CD4-positive, alpha-beta T cell (primary cell): ENCODE measurements around the gene MT2A. TPM values are rescaled to one million over a fixed set of nuclear protein-coding genes. Genes with fewer than 3 reads are reported as not detected.

Source experiments
- ATAC-seq: fragments of 200-7000 bp; cut with Tn5 transposase; one replicate; pipeline ENCODE4 v1.10.0; 2022; ENCODE audit warnings: mild to moderate bottlenecking; ENCODE audit not compliant: poor library complexity
- CTCF ChIA-PET: fragments of 350-600 bp; sonication (Branson Sonifier 250); formaldehyde crosslinking; loops from one replicate; lab custom pipeline; 2021; ENCODE audit warnings: antibody characterized with exemption, inconsistent platforms; lab: Charles Lee
- POLR2A ChIA-PET: fragments of 350-600 bp; sonication (Branson Sonifier 250); formaldehyde crosslinking; loops from one replicate; lab custom pipeline; 2021; ENCODE audit warnings: antibody characterized with exemption, inconsistent platforms; lab: Charles Lee
- DNase-seq, 14 experiments: peaks; one replicate each; pipeline ENCODE4 v3.0.0-alpha.2; 2013 to 2020; ENCODE audit warnings: mixed read lengths in 2 of 14
- H3K27ac ChIP-seq, 2 donors: one replicate each; pipeline versions ENCODE4 v1.5.1 to v1.7.0; 2013; ENCODE audit warnings: low read length in 2 of 2, low read depth in 1 of 2, mild to moderate bottlenecking in 1 of 2
- H3K27me3 ChIP-seq, 2 experiments: 1 replicate in 1 of 2; 2 replicates in 1 of 2; pipeline versions ENCODE4 v1.6.1 to v1.7.0; 2013; ENCODE audit warnings: low read length in 2 of 2, control low read depth in 1 of 2, mild to moderate bottlenecking in 1 of 2, moderate library complexity in 1 of 2; ENCODE audit not compliant: insufficient read depth in 2 of 2, control insufficient read depth in 1 of 2
- H3K36me3 ChIP-seq: one replicate; pipeline ENCODE4 v1.6.1; 2013; ENCODE audit warnings: low read length, control low read depth; ENCODE audit not compliant: insufficient read depth
- H3K4me1 ChIP-seq: one replicate; pipeline ENCODE4 v1.6.1; 2013; ENCODE audit warnings: low read length, control low read depth; ENCODE audit not compliant: insufficient read depth
- H3K4me3 ChIP-seq: one replicate; pipeline ENCODE4 v1.5.1; 2013; ENCODE audit warnings: mild to moderate bottlenecking, low read length, moderate library complexity
- H3K9me3 ChIP-seq, 2 experiments: 1 replicate in 1 of 2; 2 replicates in 1 of 2; pipeline versions ENCODE4 v1.6.1 to v1.7.0; 2013; ENCODE audit warnings: low read length in 2 of 2, mild to moderate bottlenecking in 2 of 2, control low read depth in 1 of 2, moderate library complexity in 1 of 2; ENCODE audit not compliant: control insufficient read depth in 1 of 2, insufficient read depth in 1 of 2
- H3K27ac Mint-ChIP-seq: one replicate; pipeline ENCODE4 v1.8.0; 2020; ENCODE audit warnings: mixed read lengths
- H3K27me3 Mint-ChIP-seq: one replicate; pipeline ENCODE4 v1.8.0; 2021; ENCODE audit warnings: mixed read lengths
- H3K36me3 Mint-ChIP-seq: one replicate; pipeline ENCODE4 v1.8.0; 2021; ENCODE audit warnings: low read depth, mixed read lengths
- H3K4me1 Mint-ChIP-seq: one replicate; pipeline ENCODE4 v1.8.0; 2021; ENCODE audit warnings: low read depth, mixed read lengths
- H3K4me3 Mint-ChIP-seq: one replicate; pipeline ENCODE4 v1.8.0; 2020; ENCODE audit warnings: mild to moderate bottlenecking, mixed read lengths
- H3K9me3 Mint-ChIP-seq: one replicate; pipeline ENCODE4 v1.8.0; 2020; ENCODE audit warnings: mixed read lengths
- intact Hi-C, 2 experiments: fragments of 100-400 bp; cut with DNase I in 1 of 2; cut with micrococcal nuclease in 1 of 2; formaldehyde crosslinking; loops; one replicate each; pipeline versions ENCODE4 v1.15.1 to v1.9.0; 2023 to 2025; cut with DNase I, micrococcal nuclease
- total RNA-seq, 174 experiments: library from RNA in 2 of 174; stranded (reverse) in 2 of 174; gene quantifications; one replicate each; pipeline ENCODE4 v1.2.3 and lab custom pipeline; 2021 to 2026
- TF ChIP-seq, protein P1 (sequence below): fragments of 200-600 bp; IDR thresholded peaks from one replicate; pipeline ENCODE4 v1.8.0; 2022; ENCODE audit warnings: antibody characterized with exemption, mild to moderate bottlenecking

Gene MT2A
- total RNA-seq, 2 experiments from 2014 or later, result 47.1 to 50.8 TPM

DNA sequence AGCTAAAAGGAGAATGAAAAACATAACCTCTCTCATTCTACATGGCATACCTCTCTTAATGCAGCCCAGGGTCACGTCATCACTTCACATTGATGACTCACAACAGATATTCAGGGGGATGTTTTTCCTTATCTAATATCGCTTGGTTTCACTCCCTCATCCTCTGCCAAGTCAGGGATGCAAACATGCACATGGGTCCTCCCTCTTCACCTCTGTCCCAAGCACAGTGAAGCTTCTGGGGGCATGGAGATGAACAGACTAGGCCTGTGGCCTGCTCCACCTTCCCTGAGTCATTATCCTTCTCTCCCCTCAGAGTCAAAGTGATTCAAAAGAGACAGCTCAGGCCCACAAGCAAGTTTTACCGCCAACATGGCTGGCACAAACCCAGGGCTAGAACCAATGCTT is 2.3 kb upstream of the MT2A start:
- H3K27ac ChIP-seq, result no peak overlapping the region

GRCh38 chr16:56606476-56607108 is 1.8 kb upstream of the MT2A start:
- ChIA-PET POLR2A (interaction anchor here (1.0 to 1.3 kb wide), 4 partner anchors 17 to 96 kb away, joined by 3 to 4 read pairs (median 4); partner anchors contain the start of gene MT1E), CTCF (interaction anchor here (3.1 kb wide), 1 partner anchor 95 kb away, joined by 13 read pairs; no protein-coding TSS in a partner anchor)
- ATAC-seq (no peak), DNase-seq (no peak)
- no peak overlapping the region for H3K4me3 ChIP-seq
- TF ChIP-seq, protein P1, sequence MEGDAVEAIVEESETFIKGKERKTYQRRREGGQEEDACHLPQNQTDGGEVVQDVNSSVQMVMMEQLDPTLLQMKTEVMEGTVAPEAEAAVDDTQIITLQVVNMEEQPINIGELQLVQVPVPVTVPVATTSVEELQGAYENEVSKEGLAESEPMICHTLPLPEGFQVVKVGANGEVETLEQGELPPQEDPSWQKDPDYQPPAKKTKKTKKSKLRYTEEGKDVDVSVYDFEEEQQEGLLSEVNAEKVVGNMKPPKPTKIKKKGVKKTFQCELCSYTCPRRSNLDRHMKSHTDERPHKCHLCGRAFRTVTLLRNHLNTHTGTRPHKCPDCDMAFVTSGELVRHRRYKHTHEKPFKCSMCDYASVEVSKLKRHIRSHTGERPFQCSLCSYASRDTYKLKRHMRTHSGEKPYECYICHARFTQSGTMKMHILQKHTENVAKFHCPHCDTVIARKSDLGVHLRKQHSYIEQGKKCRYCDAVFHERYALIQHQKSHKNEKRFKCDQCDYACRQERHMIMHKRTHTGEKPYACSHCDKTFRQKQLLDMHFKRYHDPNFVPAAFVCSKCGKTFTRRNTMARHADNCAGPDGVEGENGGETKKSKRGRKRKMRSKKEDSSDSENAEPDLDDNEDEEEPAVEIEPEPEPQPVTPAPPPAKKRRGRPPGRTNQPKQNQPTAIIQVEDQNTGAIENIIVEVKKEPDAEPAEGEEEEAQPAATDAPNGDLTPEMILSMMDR, result no peak
- no peaks in the 10 kb centered on the region for H3K9me3 ChIP-seq
- intact Hi-C loops, result no loop called here
- H3K27me3 Mint-ChIP-seq, result no peaks in the 10 kb centered on the region
- peaks cover 0 to under 1% of the 10 kb centered on the region in 2 experiments for H3K27me3 ChIP-seq
- H3K4me3 Mint-ChIP-seq, result peak overlapping the region; percentile 87
- H3K36me3 ChIP-seq, result no peaks in the 10 kb centered on the region
- peaks cover 55% of the 10 kb centered on the region for H3K4me1 Mint-ChIP-seq
- no peaks in the 10 kb centered on the region for H3K9me3 Mint-ChIP-seq
- H3K27ac ChIP-seq, result no peak overlapping the region
- H3K4me1 ChIP-seq, result peaks cover 49% of the 10 kb centered on the region
- H3K27ac Mint-ChIP-seq, result peak overlapping the region; percentile 96
- H3K36me3 Mint-ChIP-seq, result no peaks in the 10 kb centered on the region

More for the DNA sequence above, 2.3 kb upstream of the MT2A start:
- ChIA-PET CTCF (interaction anchor here (3.1 kb wide), 1 partner anchor 96 kb away, joined by 13 read pairs; no protein-coding TSS in a partner anchor), POLR2A (interaction anchor here (1.3 to 1.4 kb wide), 2 partner anchors 18 to 76 kb away, joined by 3 to 4 read pairs; partner anchors contain the start of gene MT1X)
- H3K4me3 Mint-ChIP-seq, result peak overlapping the region; percentile 30
- H3K4me3 ChIP-seq, result no peak overlapping the region
- no peaks in the 10 kb centered on the region for H3K9me3 ChIP-seq
- no peaks in the 10 kb centered on the region for H3K36me3 Mint-ChIP-seq
- ATAC-seq, result no peak
- H3K4me1 Mint-ChIP-seq, result peaks cover 50% of the 10 kb centered on the region
- peaks cover 44% of the 10 kb centered on the region for H3K4me1 ChIP-seq
- TF ChIP-seq, protein P1, result no peak
- no peak for DNase-seq
- no peaks in the 10 kb centered on the region for H3K9me3 Mint-ChIP-seq
- H3K27ac Mint-ChIP-seq, result peak overlapping the region; percentile 96
- peaks cover 0 to 6% of the 10 kb centered on the region in 2 experiments for H3K27me3 ChIP-seq
- H3K36me3 ChIP-seq, result no peaks in the 10 kb centered on the region
- no peaks in the 10 kb centered on the region for H3K27me3 Mint-ChIP-seq
- intact Hi-C loops, result no loop called here

DNA sequence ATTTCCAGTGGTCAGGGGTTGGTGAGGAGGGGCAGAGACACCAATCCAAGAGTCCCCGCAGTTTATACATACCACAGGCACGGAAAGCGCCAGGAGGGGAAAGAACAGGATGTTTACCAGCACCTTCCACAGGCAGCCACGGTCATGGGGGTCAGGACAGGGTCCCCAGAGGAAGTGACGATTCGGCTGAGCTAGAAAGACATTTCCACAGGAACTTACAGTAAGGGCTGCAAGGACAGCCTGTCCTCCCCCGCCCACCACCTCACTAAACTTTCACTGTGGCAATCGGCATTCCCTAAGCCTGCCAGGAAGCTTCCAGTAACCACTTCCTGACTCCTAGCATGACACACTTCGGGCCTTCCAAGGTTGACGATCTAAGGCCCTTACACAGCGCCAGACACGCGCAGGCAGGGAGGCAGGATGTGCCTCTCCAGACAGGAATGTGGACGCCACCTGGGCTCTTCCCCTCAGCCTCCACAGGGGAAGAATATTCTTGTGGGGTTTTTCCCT is 1.2 kb upstream of the MT2A start:
- no peaks in the 10 kb centered on the region for H3K27me3 Mint-ChIP-seq
- no peaks in the 10 kb centered on the region for H3K9me3 Mint-ChIP-seq
- Histone ChIP-seq H3K36me3 (no peaks in the 10 kb centered on the region), H3K9me3 (no peaks in the 10 kb centered on the region), H3K27ac (no peak overlapping the region), H3K27me3 (no peaks in the 10 kb centered on the region), H3K4me1 (peaks cover 50% of the 10 kb centered on the region), H3K4me3 (no peak overlapping the region)
- CTCF ChIA-PET, result interaction anchor here (1.8 kb wide), 1 partner anchor 93 kb away, joined by 4 read pairs; no protein-coding TSS in a partner anchor
- POLR2A ChIA-PET, result interaction anchor here (1.0 to 1.3 kb wide), 4 partner anchors 17 to 95 kb away, joined by 3 to 4 read pairs (median 4); partner anchors contain the start of gene MT1E
- intact Hi-C loops, result no loop called here
- H3K4me3 Mint-ChIP-seq, result peak overlapping the region; percentile 87
- no peak for ATAC-seq
- peaks cover 57% of the 10 kb centered on the region for H3K4me1 Mint-ChIP-seq
- peak in 3 of 14 experiments; percentile 32 to 75 (median 39) for DNase-seq
- H3K27ac Mint-ChIP-seq, result peak overlapping the region; percentile 96
- no peaks in the 10 kb centered on the region for H3K36me3 Mint-ChIP-seq
- TF ChIP-seq, protein P1, result no peak
